ENCODE results near the gene SOST.
"Not testable (repeated sequence)": the region's sequence is repeated elsewhere in the genome, so short reads cannot be mapped to it uniquely, and the experiment has no call there.

The SOST gene

GRCh38 chr17:43792668-43793067 is 34.1 kb upstream of the SOST start:
- POLR2A ChIA-PET = interaction anchor here (2.3 kb wide), 1 partner anchor 14 kb away, joined by 6 read pairs; the partner anchor contains the start of gene DUSP3
- H3K36me3 ChIP-seq (ENCODE audit: control insufficient read depth in 2 of 2, insufficient read depth in 1 of 2, low read length in 2 of 2); H3K4me3 ChIP-seq (ENCODE audit: low read depth, low read length); H3K27ac ChIP-seq (ENCODE audit: extremely low read depth, low read depth, low read length); H3K4me1 ChIP-seq (ENCODE audit: control insufficient read depth, insufficient read depth, low read length); H3K9me3 ChIP-seq (ENCODE audit: control insufficient read depth, insufficient read depth, low read depth, low read length): not testable (repeated sequence)
- CTCF ChIA-PET = interaction anchor here (1.0 kb wide), 1 partner anchor 48 kb away, joined by 3 read pairs; no protein-coding TSS in a partner anchor
- TF ChIP-seq, protein P1, sequence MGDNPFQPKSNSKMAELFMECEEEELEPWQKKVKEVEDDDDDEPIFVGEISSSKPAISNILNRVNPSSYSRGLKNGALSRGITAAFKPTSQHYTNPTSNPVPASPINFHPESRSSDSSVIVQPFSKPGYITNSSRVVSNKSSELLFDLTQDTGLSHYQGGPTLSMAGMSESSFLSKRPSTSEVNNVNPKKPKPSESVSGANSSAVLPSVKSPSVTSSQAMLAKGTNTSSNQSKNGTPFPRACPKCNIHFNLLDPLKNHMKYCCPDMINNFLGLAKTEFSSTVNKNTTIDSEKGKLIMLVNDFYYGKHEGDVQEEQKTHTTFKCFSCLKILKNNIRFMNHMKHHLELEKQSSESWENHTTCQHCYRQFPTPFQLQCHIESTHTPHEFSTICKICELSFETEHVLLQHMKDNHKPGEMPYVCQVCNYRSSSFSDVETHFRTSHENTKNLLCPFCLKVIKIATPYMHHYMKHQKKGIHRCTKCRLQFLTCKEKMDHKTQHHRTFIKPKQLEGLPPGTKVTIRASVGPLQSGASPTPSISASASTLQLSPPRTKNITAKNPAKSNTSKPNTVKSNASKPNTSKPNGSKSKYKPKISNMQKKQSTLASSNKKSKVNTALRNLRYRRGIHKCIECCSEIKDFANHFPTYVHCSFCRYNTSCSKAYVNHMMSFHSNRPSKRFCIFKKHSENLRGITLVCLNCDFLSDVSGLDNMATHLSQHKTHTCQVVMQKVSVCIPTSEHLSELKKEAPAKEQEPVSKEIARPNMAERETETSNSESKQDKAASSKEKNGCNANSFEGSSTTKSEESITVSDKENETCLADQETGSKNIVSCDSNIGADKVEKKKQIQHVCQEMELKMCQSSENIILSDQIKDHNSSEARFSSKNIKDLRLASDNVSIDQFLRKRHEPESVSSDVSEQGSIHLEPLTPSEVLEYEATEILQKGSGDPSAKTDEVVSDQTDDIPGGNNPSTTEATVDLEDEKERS (tag by site-specific recombination; IDR thresholded peaks at IDR 0.05) = peak; percentile 28; the same call in 1 of the 2 replicates
- TF ChIP-seq, protein P2, sequence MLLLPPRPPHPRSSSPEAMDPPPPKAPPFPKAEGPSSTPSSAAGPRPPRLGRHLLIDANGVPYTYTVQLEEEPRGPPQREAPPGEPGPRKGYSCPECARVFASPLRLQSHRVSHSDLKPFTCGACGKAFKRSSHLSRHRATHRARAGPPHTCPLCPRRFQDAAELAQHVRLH (tag by site-specific recombination; IDR thresholded peaks at IDR 0.05) = peak; percentile 65; the same call in 1 of the 2 replicates
- peak; percentile 98 for TF ChIP-seq ZNF146 (tag by site-specific recombination; IDR thresholded peaks at IDR 0.05)

- Histone ChIP-seq H3K27ac (ENCODE audit: extremely low read depth, low read depth, low read length) (no peak overlapping the region), H3K4me3 (ENCODE audit: low read depth, low read length) (no peak overlapping the region), H3K36me3 (ENCODE audit: control insufficient read depth in 2 of 2, insufficient read depth in 1 of 2, low read length in 2 of 2) (no peaks in the 10 kb centered on the region), H3K4me1 (ENCODE audit: control insufficient read depth, insufficient read depth, low read length) (no peaks in the 10 kb centered on the region), H3K9me3 (ENCODE audit: control insufficient read depth, insufficient read depth, low read depth, low read length) (no peaks in the 10 kb centered on the region; the same call in 1 of the 2 replicates)
- ChIA-PET CTCF (interaction anchor here (0.7 to 1.0 kb wide), 2 partner anchors 49 to 50 kb away, joined by 3 to 6 read pairs; no protein-coding TSS in a partner anchor), POLR2A (interaction anchor here (2.3 kb wide), 1 partner anchor 13 kb away, joined by 6 read pairs; the partner anchor contains the start of gene DUSP3)
- TF ChIP-seq, protein P3, sequence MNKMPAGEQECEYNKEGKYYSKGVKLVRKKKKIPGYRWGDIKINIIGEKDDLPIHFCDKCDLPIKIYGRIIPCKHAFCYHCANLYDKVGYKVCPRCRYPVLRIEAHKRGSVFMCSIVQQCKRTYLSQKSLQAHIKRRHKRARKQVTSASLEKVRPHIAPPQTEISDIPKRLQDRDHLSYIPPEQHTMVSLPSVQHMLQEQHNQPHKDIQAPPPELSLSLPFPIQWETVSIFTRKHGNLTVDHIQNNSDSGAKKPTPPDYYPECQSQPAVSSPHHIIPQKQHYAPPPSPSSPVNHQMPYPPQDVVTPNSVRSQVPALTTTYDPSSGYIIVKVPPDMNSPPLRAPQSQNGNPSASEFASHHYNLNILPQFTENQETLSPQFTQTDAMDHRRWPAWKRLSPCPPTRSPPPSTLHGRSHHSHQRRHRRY (tag by site-specific recombination; IDR thresholded peaks at IDR 0.05) = no peak
- TF ChIP-seq ZSCAN18 (tag by site-specific recombination; IDR thresholded peaks at IDR 0.05) (0 out of 2 replicates have a peak, but pooled peaks have one; percentile 34), ZNF600 (tag by site-specific recombination; IDR thresholded peaks at IDR 0.05) (no peak), ZNF658 (tag by site-specific recombination; IDR thresholded peaks at IDR 0.05) (no peak), ZNF704 (tag by site-specific recombination; IDR thresholded peaks at IDR 0.05) (no peak), ZNF747 (tag by site-specific recombination; IDR thresholded peaks at IDR 0.05) (no peak), ZNF23 (tag by site-specific recombination; IDR thresholded peaks at IDR 0.05; ENCODE audit: borderline replicate concordance) (peak; percentile 51; the same call in 1 of the 2 replicates), ZNF223 (tag by site-specific recombination; IDR thresholded peaks at IDR 0.05) (no peak), ZBTB8A (tag by site-specific recombination; IDR thresholded peaks at IDR 0.05) (0 out of 2 replicates have a peak, but pooled peaks have one; percentile 13), ZNF518A (tag by site-specific recombination; conservative IDR thresholded peaks at IDR 0.05; ENCODE audit: low read depth) (peak; percentile 77), ZNF548 (tag by site-specific recombination; IDR thresholded peaks at IDR 0.05) (peak; percentile 54; the same call in 1 of the 2 replicates), ZNF184 (tag by site-specific recombination; IDR thresholded peaks at IDR 0.05) (no peak), ZNF530 (tag by site-specific recombination; IDR thresholded peaks at IDR 0.05; ENCODE audit: low read depth) (no peak), ZNF623 (tag by site-specific recombination; IDR thresholded peaks at IDR 0.05) (no peak), OSR2 (tag by site-specific recombination; IDR thresholded peaks at IDR 0.05) (peak; percentile 41; the same call in 1 of the 2 replicates), ZNF549 (tag by site-specific recombination; IDR thresholded peaks at IDR 0.05) (no peak), ZNF785 (tag by site-specific recombination; IDR thresholded peaks at IDR 0.05) (no peak), SCRT1 (tag by site-specific recombination; IDR thresholded peaks at IDR 0.05; ENCODE audit: borderline replicate concordance) (peak; percentile 84), ZNF707 (tag by site-specific recombination; IDR thresholded peaks at IDR 0.05) (no peak)
These were observed 33.0 kb upstream of the SOST start for GRCh38 chr17:43791589-43791988.
